Endothelial cell of umbilical vein (primary cell): ENCODE measurements around the gene EFNA2. TPM values are rescaled to one million over a fixed set of nuclear protein-coding genes. Genes with fewer than 3 reads are reported as not detected.

ENCODE experiments used
- BruUV-seq: library from RNA; stranded (reverse); fragments of 400-500 nt; replicated peaks from 2 replicates; lab custom pipeline; 2021; lab: Mats Ljungman, UMichigan
- CTCF ChIA-PET: fragments of 300-600, 350-600 bp; sonication (Branson Sonifier 250); formaldehyde crosslinking; loops from one replicate; lab custom pipeline; 2021; ENCODE audit warnings: antibody characterized with exemption, inconsistent platforms; lab: Charles Lee
- POLR2A ChIA-PET: fragments of 300-600, 350-600 bp; sonication (Branson Sonifier 250); formaldehyde crosslinking; loops from one replicate; lab custom pipeline; 2021; ENCODE audit warnings: antibody characterized with exemption, inconsistent platforms; lab: Charles Lee
- DNase-seq: peaks from one replicate; pipeline ENCODE4 v3.0.0-alpha.2; 2011; ENCODE audit warnings: low read depth, low spot score
- FAIRE-seq: peaks from 2 replicates; lab custom pipeline; 2011; peaks lifted over from hg19 to GRCh38; lab: Jason Lieb, UNC
- H2AFZ ChIP-seq: 2 replicates; pipeline ENCODE4 v1.6.0; 2012; ENCODE audit warnings: low read depth, low read length, control low read depth, inconsistent platforms
- H3K27ac ChIP-seq: 2 replicates; pipeline ENCODE4 v1.5.1; 2011; ENCODE audit warnings: low read depth, mild to moderate bottlenecking, control low read depth, low read length, moderate library complexity; ENCODE audit not compliant: insufficient read depth
- H3K27me3 ChIP-seq, 2 experiments: 2 replicates each; pipeline versions ENCODE4 v1.6.0 to v1.6.1; 2011; ENCODE audit warnings: low read length in 2 of 2, mixed read lengths in 1 of 2; ENCODE audit not compliant: control insufficient read depth in 2 of 2, insufficient read depth in 2 of 2
- H3K36me3 ChIP-seq, 2 experiments: 2 replicates in 1 of 2; 3 replicates in 1 of 2; pipeline ENCODE4 v1.5.1; 2011; ENCODE audit warnings: low read length in 2 of 2, mild to moderate bottlenecking in 1 of 2, moderate library complexity in 1 of 2; ENCODE audit not compliant: control insufficient read depth in 2 of 2, insufficient read depth in 2 of 2; ENCODE audit errors: extremely low read depth in 1 of 2
- H3K4me1 ChIP-seq: 3 replicates; pipeline ENCODE4 v1.5.1; 2011; ENCODE audit warnings: mild to moderate bottlenecking, low read length; ENCODE audit not compliant: control insufficient read depth, insufficient read depth; ENCODE audit errors: extremely low read depth
- H3K4me2 ChIP-seq: 2 replicates; pipeline ENCODE4 v1.6.1; 2011; ENCODE audit warnings: low read length, control low read depth, mixed read lengths; ENCODE audit not compliant: insufficient read depth
- H3K4me3 ChIP-seq, 3 experiments: fragments of 200-600 bp in 1 of 3; sonication (generic), shearing (Covaris generic) in 1 of 3; replicated peaks in 1 of 3; 2 replicates each; pipeline ENCODE4 v1.5.1; 2011 to 2016; ENCODE audit warnings: control low read depth in 3 of 3, low read length in 3 of 3, mild to moderate bottlenecking in 2 of 3, inconsistent platforms in 1 of 3, low read depth in 1 of 3, moderate library complexity in 1 of 3; ENCODE audit not compliant: insufficient read depth in 1 of 3
- H3K79me2 ChIP-seq: 2 replicates; pipeline ENCODE4 v1.6.0; 2012; ENCODE audit warnings: low read length, inconsistent platforms; ENCODE audit not compliant: control insufficient read depth, insufficient read depth
- H3K9ac ChIP-seq: replicated peaks from 2 replicates; pipeline ENCODE3; 2011; ENCODE audit warnings: low read length, control low read depth; ENCODE audit not compliant: insufficient read depth; ENCODE audit errors: extremely low read depth
- H3K9me1 ChIP-seq: replicated peaks from 3 replicates; pipeline ENCODE4 v1.6.0; 2011; ENCODE audit warnings: mild to moderate bottlenecking, low read length; ENCODE audit not compliant: control insufficient read depth, insufficient read depth; ENCODE audit errors: extremely low read depth
- H3K9me3 ChIP-seq: replicated peaks from 2 replicates; pipeline ENCODE4 v1.5.1; 2012; ENCODE audit warnings: low read length, inconsistent platforms; ENCODE audit not compliant: control insufficient read depth, insufficient read depth
- H4K20me1 ChIP-seq: replicated peaks from 2 replicates; pipeline ENCODE3; 2011; ENCODE audit warnings: mild to moderate bottlenecking, low read length; ENCODE audit not compliant: control insufficient read depth, insufficient read depth; ENCODE audit errors: extremely low read depth
- EZH2 ChIP-seq: IDR thresholded peaks from 2 replicates; pipeline ENCODE4 v1.6.1; 2012; ENCODE audit warnings: borderline replicate concordance, low read depth, mild to moderate bottlenecking, moderate library complexity, low read length, inconsistent platforms; ENCODE audit not compliant: severe bottlenecking
- FOS ChIP-seq: IDR thresholded peaks from 2 replicates; pipeline ENCODE4 v1.6.1; 2011; ENCODE audit warnings: mild to moderate bottlenecking, low read length, moderate library complexity, borderline replicate concordance; ENCODE audit not compliant: insufficient read depth
- GATA2 ChIP-seq: IDR thresholded peaks from 2 replicates; pipeline ENCODE4 v1.7.0; 2011; ENCODE audit warnings: low read depth, mild to moderate bottlenecking, moderate library complexity, mixed read lengths, low read length; ENCODE audit not compliant: insufficient read length, insufficient read depth
- JUN ChIP-seq: IDR thresholded peaks from 2 replicates; pipeline ENCODE4 v1.6.1; 2011; ENCODE audit warnings: borderline replicate concordance, low read depth; ENCODE audit not compliant: insufficient read length, insufficient read depth
- MYC ChIP-seq: IDR thresholded peaks from one replicate; pipeline ENCODE4 v1.6.1; 2011; ENCODE audit warnings: mild to moderate bottlenecking, low read depth, low read length
- POLR2A ChIP-seq: IDR thresholded peaks from 2 replicates; pipeline ENCODE4 v1.6.1; 2012; ENCODE audit warnings: low read depth, mild to moderate bottlenecking, control low read depth, low read length
- POLR2AphosphoS5 ChIP-seq: IDR thresholded peaks from 2 replicates; pipeline ENCODE4 v1.6.1; 2012; ENCODE audit warnings: low read depth, mild to moderate bottlenecking, control low read depth, low read length, moderate library complexity; ENCODE audit not compliant: insufficient read depth
- dilution Hi-C: fragments of 300-500 bp; cut with MboI; formaldehyde crosslinking; loops from one replicate; pipeline ENCODE4 v1.15.0; 2019; ENCODE audit warnings: low sequenced_read_pairs; ENCODE audit not compliant: extremely low pct_ligation_motif_present
- intact Hi-C: fragments of 100-400 bp; cut with micrococcal nuclease; formaldehyde crosslinking; loops from one replicate; pipeline ENCODE4 v1.10.0; 2022
- polyA plus RNA-seq, 4 experiments: library from polyadenylated mRNA; depleted of rRNA in 3 of 4; stranded (reverse) in 3 of 4; unstranded in 1 of 4; fragments of >200 nt; gene quantifications; 2 replicates each; pipeline versions ENCODE4 v1.2.1 to v1.2.3, GENCODE V29; 2011 to 2012; ENCODE audit warnings: missing spikeins in 1 of 4
- total RNA-seq: library from RNA; stranded (reverse); gene quantifications from 2 replicates; pipeline ENCODE4 v1.2.3, GENCODE V29; 2021
- TF ChIP-seq, protein P1 (sequence below), 2 donors: IDR thresholded peaks; 1 replicate in 1 of 2; 2 replicates in 1 of 2; pipeline ENCODE4 v1.5.1; 2011; ENCODE audit warnings: low read length in 2 of 2, mild to moderate bottlenecking in 2 of 2, moderate library complexity in 2 of 2, control low read depth in 1 of 2, inconsistent platforms in 1 of 2, low read depth in 1 of 2; ENCODE audit not compliant: insufficient read depth in 1 of 2; ENCODE audit errors: extremely low read depth in 1 of 2
- TF ChIP-seq, protein P2 (sequence below): IDR thresholded peaks from 2 replicates; pipeline ENCODE4 v1.6.1; 2011; ENCODE audit not compliant: insufficient read depth, insufficient read length

EFNA2 gene
- total and polyA plus RNA-seq, 2 donors (not counting 3 experiments of a cell fraction or from before 2014, with no cell fraction given): 0.52 to 1.1 TPM

DNA sequence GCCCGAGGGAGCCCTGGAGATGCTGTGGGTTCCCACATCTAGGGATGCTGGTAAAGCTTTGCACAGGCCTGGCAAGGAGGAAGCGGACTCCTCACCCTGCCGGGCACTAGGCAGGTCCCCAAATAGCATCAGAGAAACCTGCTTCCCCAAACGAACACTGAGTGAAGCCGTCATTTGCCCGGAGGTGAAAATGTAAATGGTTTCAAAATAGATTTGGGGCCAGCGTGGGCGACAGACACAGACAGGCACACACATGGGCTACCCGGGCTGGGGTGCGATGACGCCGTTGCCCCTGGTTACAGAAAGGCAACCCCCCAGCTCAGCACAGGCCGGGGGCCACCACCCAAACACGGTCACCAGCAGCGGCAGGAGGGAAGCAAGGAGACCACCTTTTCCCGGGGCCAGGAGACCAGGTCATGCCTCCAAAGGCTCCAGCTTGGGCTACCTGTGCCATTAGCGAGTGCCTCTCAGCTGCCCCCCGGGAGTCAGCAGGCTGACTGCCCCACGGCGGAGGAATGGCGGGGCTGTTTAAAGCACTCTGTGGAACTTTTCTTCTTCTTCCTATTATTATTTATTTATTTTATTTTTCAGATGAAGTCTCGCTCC, 50.5 kb downstream of the EFNA2 start:
- Histone ChIP-seq H4K20me1 (no peaks in the 10 kb centered on the region), H3K9me1 (no peaks in the 10 kb centered on the region), H3K27ac (no peak overlapping the region), H3K79me2 (no peaks in the 10 kb centered on the region), H2AFZ (no peak overlapping the region), H3K4me3 (no peak overlapping the region), H3K36me3 (no peaks in the 10 kb centered on the region), H3K9ac (no peak overlapping the region), H3K4me2 (no peak overlapping the region), H3K9me3 (no peaks in the 10 kb centered on the region), H3K4me1 (no peaks in the 10 kb centered on the region), H3K27me3 (peaks cover 0 to 2% of the 10 kb centered on the region in 2 experiments)
- CTCF ChIA-PET: interaction anchor here (1.4 kb wide), 1 partner anchor 20 kb away, joined by 5 read pairs; no protein-coding TSS in a partner anchor
- BruUV-seq: no TSS peak
- DNase-seq (no peak), FAIRE-seq (no peak)
- dilution Hi-C loops: no loop called here
- POLR2A ChIA-PET: no interaction called here
- intact Hi-C loops: no loop called here
- TF ChIP-seq POLR2A (no peak), FOS (no peak), EZH2 (no peak), POLR2AphosphoS5 (no peak), JUN (no peak), MYC (no peak), GATA2 (no peak)
- TF ChIP-seq, protein P1, sequence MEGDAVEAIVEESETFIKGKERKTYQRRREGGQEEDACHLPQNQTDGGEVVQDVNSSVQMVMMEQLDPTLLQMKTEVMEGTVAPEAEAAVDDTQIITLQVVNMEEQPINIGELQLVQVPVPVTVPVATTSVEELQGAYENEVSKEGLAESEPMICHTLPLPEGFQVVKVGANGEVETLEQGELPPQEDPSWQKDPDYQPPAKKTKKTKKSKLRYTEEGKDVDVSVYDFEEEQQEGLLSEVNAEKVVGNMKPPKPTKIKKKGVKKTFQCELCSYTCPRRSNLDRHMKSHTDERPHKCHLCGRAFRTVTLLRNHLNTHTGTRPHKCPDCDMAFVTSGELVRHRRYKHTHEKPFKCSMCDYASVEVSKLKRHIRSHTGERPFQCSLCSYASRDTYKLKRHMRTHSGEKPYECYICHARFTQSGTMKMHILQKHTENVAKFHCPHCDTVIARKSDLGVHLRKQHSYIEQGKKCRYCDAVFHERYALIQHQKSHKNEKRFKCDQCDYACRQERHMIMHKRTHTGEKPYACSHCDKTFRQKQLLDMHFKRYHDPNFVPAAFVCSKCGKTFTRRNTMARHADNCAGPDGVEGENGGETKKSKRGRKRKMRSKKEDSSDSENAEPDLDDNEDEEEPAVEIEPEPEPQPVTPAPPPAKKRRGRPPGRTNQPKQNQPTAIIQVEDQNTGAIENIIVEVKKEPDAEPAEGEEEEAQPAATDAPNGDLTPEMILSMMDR (IDR thresholded peaks at IDR 0.05; ENCODE audit: extremely low read depth in 1 of 2, insufficient read depth in 1 of 2, low read depth in 1 of 2, low read length in 2 of 2): no peak
- TF ChIP-seq, protein P2, sequence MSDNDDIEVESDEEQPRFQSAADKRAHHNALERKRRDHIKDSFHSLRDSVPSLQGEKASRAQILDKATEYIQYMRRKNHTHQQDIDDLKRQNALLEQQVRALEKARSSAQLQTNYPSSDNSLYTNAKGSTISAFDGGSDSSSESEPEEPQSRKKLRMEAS: no peak
